ENCODE results near the gene SEMA3E.

SEMA3E gene

DNA sequence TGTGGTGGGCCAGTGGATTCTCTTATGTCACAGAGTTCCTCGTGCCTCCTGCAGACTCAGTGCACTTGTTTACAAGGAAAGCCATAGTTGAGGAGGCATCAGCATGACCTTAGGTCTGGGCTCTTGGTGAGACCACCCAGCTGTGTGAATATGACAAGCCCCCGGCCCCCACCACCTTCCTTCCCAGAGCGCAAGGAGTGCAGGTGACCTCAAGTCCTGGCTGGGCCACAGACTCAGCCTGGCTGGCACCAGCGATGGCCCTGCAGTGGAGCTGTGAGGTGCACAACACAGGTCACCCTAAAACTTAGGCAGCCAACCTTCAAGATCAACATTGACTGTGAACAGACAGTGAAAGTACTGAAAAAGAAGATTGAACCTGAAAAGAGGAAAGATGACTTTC is 14.2 kb upstream of the SEMA3E start:
- H3K36me3 ChIP-seq (ENCODE audit: insufficient read depth) = no peaks in the 10 kb centered on the region
- H3K27me3 ChIP-seq (ENCODE audit: insufficient read depth, low read depth) = no peaks in the 10 kb centered on the region
- no peak overlapping the region for H3K4me2 ChIP-seq
- H3K4me3 ChIP-seq (IDR thresholded peaks at IDR 0.05; ENCODE audit: insufficient read depth, low read depth, low read length) = no peak overlapping the region
- H3K27ac ChIP-seq = no peak overlapping the region
- TF ChIP-seq, protein P1, sequence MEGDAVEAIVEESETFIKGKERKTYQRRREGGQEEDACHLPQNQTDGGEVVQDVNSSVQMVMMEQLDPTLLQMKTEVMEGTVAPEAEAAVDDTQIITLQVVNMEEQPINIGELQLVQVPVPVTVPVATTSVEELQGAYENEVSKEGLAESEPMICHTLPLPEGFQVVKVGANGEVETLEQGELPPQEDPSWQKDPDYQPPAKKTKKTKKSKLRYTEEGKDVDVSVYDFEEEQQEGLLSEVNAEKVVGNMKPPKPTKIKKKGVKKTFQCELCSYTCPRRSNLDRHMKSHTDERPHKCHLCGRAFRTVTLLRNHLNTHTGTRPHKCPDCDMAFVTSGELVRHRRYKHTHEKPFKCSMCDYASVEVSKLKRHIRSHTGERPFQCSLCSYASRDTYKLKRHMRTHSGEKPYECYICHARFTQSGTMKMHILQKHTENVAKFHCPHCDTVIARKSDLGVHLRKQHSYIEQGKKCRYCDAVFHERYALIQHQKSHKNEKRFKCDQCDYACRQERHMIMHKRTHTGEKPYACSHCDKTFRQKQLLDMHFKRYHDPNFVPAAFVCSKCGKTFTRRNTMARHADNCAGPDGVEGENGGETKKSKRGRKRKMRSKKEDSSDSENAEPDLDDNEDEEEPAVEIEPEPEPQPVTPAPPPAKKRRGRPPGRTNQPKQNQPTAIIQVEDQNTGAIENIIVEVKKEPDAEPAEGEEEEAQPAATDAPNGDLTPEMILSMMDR (conservative IDR thresholded peaks at IDR 0.05; ENCODE audit: low read depth, low read length) = no peak
- H4K20me1 ChIP-seq (ENCODE audit: insufficient read depth) = no peaks in the 10 kb centered on the region
- no peak overlapping the region for H3K9ac ChIP-seq
- no peaks in the 10 kb centered on the region for H3K4me1 ChIP-seq (ENCODE audit: low read depth, poor library complexity, severe bottlenecking)
- no peaks in the 10 kb centered on the region for H3K79me2 ChIP-seq (ENCODE audit: insufficient read depth, low read depth)
- H2AFZ ChIP-seq (ENCODE audit: low read depth) = no peak overlapping the region

DNA sequence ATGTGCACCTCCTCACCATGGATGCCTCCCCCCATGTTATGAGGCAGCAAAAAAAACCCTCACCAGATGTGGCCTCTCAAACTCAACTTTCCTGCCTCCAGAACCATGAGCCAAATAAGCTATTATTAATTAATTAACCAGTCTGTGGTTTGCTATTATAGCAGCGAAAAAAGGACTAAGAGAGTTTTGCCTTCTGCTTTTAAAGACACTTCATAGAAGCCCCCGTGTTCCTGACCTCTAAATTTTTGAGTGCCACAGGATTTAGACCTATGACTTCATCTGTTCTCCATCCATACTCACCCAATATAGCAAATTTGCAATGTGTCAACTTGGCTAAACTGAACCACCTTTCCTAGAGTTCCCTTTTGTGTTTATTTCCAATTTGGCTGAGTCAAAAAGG is 9.2 kb upstream of the SEMA3E start:
- H4K20me1 ChIP-seq (ENCODE audit: insufficient read depth) = no peaks in the 10 kb centered on the region
- no peak overlapping the region for H3K4me2 ChIP-seq
- no peak overlapping the region for H3K27ac ChIP-seq

DNA sequence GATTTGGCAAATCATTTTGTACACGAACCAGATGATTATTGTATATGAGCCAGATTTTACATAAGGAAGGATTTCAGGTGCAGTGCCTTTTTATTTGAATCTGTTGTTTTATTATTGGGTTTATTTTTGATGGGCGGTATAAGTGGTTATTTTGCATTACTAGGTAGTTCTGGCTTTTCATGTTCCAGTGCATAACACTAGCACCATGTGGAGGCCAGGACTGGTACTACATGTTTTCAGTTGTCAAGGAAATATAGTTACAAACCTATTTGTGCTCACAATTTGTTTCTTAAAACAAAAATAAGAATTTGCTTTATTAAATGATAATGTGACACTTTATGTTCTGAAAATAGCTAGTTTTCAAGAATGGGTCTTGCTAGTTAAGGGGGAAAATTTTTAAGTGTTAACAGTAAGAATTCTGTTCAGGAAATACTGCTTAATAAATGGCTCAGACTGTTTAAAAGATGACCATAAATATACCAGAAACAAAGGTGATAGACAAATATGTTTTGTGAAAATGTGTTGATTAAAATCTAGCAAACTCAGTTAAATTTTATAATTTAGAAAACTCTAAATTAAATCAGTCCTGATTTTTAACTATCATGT is 7.1 kb upstream of the SEMA3E start:
- no peak overlapping the region for H2AFZ ChIP-seq (ENCODE audit: low read depth)
- no peaks in the 10 kb centered on the region for H3K36me3 ChIP-seq (ENCODE audit: insufficient read depth)
- H3K27ac ChIP-seq = no peak overlapping the region
- H4K20me1 ChIP-seq (ENCODE audit: insufficient read depth) = no peaks in the 10 kb centered on the region
- no peaks in the 10 kb centered on the region for H3K27me3 ChIP-seq (ENCODE audit: insufficient read depth, low read depth)
- H3K4me2 ChIP-seq = no peak overlapping the region
- H3K4me3 ChIP-seq (IDR thresholded peaks at IDR 0.05; ENCODE audit: insufficient read depth, low read depth, low read length) = no peak overlapping the region
- TF ChIP-seq, protein P1 (conservative IDR thresholded peaks at IDR 0.05; ENCODE audit: low read depth, low read length) = peak; percentile 88
- H3K9ac ChIP-seq = no peak overlapping the region
- no peaks in the 10 kb centered on the region for H3K79me2 ChIP-seq (ENCODE audit: insufficient read depth, low read depth)
- no peaks in the 10 kb centered on the region for H3K4me1 ChIP-seq (ENCODE audit: low read depth, poor library complexity, severe bottlenecking)

More for the DNA sequence above, 9.2 kb upstream of the SEMA3E start:
- Histone ChIP-seq H3K79me2 (ENCODE audit: insufficient read depth, low read depth) (no peaks in the 10 kb centered on the region), H2AFZ (ENCODE audit: low read depth) (no peak overlapping the region), H3K27me3 (ENCODE audit: insufficient read depth, low read depth) (no peaks in the 10 kb centered on the region), H3K9ac (no peak overlapping the region), H3K4me1 (ENCODE audit: low read depth, poor library complexity, severe bottlenecking) (no peaks in the 10 kb centered on the region), H3K4me3 (IDR thresholded peaks at IDR 0.05; ENCODE audit: insufficient read depth, low read depth, low read length) (no peak overlapping the region), H3K36me3 (ENCODE audit: insufficient read depth) (no peaks in the 10 kb centered on the region)
- TF ChIP-seq, protein P1 (conservative IDR thresholded peaks at IDR 0.05; ENCODE audit: low read depth, low read length) = no peak

DNA sequence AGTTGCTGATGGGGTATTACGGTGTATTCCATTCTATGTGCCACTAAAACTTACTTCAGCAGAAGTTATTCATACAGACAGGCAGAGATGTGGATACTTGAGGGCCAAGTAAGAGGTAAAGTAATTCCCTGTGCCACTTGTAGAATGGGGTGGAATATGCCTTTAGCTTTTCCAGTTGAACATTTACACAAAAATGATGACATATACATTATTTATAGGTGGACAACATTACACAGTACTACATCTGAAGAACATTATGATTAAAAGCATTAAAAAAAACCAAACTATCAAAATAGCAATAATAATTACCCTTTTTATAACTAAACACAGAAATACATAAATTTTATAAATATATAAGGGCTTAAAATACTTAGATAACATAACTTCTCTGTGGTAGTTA is 3.5 kb upstream of the SEMA3E start:
- H2AFZ ChIP-seq (ENCODE audit: low read depth) = no peak overlapping the region
- H3K4me2 ChIP-seq = no peak overlapping the region
- TF ChIP-seq, protein P1 (conservative IDR thresholded peaks at IDR 0.05; ENCODE audit: low read depth, low read length) = no peak
- H3K27me3 ChIP-seq (ENCODE audit: insufficient read depth, low read depth) = no peaks in the 10 kb centered on the region
- H3K4me3 ChIP-seq (IDR thresholded peaks at IDR 0.05; ENCODE audit: insufficient read depth, low read depth, low read length) = no peak overlapping the region
- no peaks in the 10 kb centered on the region for H3K79me2 ChIP-seq (ENCODE audit: insufficient read depth, low read depth)
- H3K4me1 ChIP-seq (ENCODE audit: low read depth, poor library complexity, severe bottlenecking) = no peaks in the 10 kb centered on the region
- H4K20me1 ChIP-seq (ENCODE audit: insufficient read depth) = no peaks in the 10 kb centered on the region
- no peak overlapping the region for H3K27ac ChIP-seq
- H3K36me3 ChIP-seq (ENCODE audit: insufficient read depth) = no peaks in the 10 kb centered on the region
- H3K9ac ChIP-seq = no peak overlapping the region

Measured in KMS-11 (cell line).